Tibial nerve (tissue), 4 donors: ENCODE data around the gene TMEM183A. TPM values are rescaled to one million over a fixed set of nuclear protein-coding genes. Genes with fewer than 3 reads are reported as not detected.

Experiments
- DNase-seq, 2 donors: peaks; one replicate each; pipeline ENCODE4 v3.0.0-alpha.2; 2019; ENCODE audit warnings: low spot score in 2 of 2
- H3K27ac ChIP-seq, 4 donors: fragments of 200-600 bp; sonication (generic) in 3 of 4; one replicate each; pipeline ENCODE4 v1.5.1; 2017 to 2019; ENCODE audit warnings: mild to moderate bottlenecking in 1 of 4
- H3K27me3 ChIP-seq, 2 donors: fragments of 200-600 bp; sonication (generic) in 1 of 2; one replicate each; pipeline versions ENCODE4 v1.5.1 to v1.6.0; 2017 to 2019
- H3K36me3 ChIP-seq, 3 donors: fragments of 200-600 bp; sonication (generic); one replicate each; pipeline ENCODE4 v1.5.1; 2018 to 2019
- H3K4me1 ChIP-seq, 4 donors: fragments of 200-600 bp; sonication (generic) in 3 of 4; one replicate each; pipeline ENCODE4 v1.5.1; 2017 to 2019
- H3K4me3 ChIP-seq, 4 donors: fragments of 200-600 bp; sonication (generic) in 3 of 4; one replicate each; pipeline ENCODE4 v1.5.1; 2017 to 2019; ENCODE audit warnings: mild to moderate bottlenecking in 1 of 4, moderate library complexity in 1 of 4
- H3K9me3 ChIP-seq, 4 donors: fragments of 200-600 bp; sonication (generic) in 3 of 4; one replicate each; pipeline ENCODE4 v1.5.1; 2017 to 2019
- EP300 ChIP-seq, 2 donors: sonication (generic); formaldehyde crosslinking; IDR thresholded peaks; one replicate each; pipeline ENCODE4 v1.6.1; 2017; ENCODE audit warnings: antibody characterized with exemption in 2 of 2, mild to moderate bottlenecking in 1 of 2
- POLR2A ChIP-seq, 2 donors: fragments of 450-650 bp; IDR thresholded peaks; one replicate each; pipeline ENCODE4 v1.6.1; 2017; ENCODE audit warnings: antibody characterized with exemption in 2 of 2, mild to moderate bottlenecking in 2 of 2, moderate library complexity in 2 of 2
- WGBS, 2 donors: methylation state at CpG; one replicate each; pipeline ENCODE4 v1.1.5; 2018; 5-methylcytosine and 5-hydroxymethylcytosine counted together
- total RNA-seq, 4 donors: library from RNA; depleted of rRNA; stranded (reverse); fragments of >200 nt; gene quantifications; one replicate each; pipeline ENCODE4 v1.1.0, GENCODE V29; 2016
- TF ChIP-seq, protein P1 (sequence below), 5 experiments: fragments of 200-600 bp in 3 of 5; fragments of 450-650 bp in 2 of 5; sonication (generic) in 3 of 5; IDR thresholded peaks; one replicate each; pipeline ENCODE4 v1.5.1; 2016 to 2019; ENCODE audit warnings: antibody characterized with exemption in 5 of 5, mild to moderate bottlenecking in 3 of 5, moderate library complexity in 2 of 5

Gene TMEM183A
- total RNA-seq, 4 donors from 2014 or later = 64.3 to 80.6 (median 74.7) TPM

DNA sequence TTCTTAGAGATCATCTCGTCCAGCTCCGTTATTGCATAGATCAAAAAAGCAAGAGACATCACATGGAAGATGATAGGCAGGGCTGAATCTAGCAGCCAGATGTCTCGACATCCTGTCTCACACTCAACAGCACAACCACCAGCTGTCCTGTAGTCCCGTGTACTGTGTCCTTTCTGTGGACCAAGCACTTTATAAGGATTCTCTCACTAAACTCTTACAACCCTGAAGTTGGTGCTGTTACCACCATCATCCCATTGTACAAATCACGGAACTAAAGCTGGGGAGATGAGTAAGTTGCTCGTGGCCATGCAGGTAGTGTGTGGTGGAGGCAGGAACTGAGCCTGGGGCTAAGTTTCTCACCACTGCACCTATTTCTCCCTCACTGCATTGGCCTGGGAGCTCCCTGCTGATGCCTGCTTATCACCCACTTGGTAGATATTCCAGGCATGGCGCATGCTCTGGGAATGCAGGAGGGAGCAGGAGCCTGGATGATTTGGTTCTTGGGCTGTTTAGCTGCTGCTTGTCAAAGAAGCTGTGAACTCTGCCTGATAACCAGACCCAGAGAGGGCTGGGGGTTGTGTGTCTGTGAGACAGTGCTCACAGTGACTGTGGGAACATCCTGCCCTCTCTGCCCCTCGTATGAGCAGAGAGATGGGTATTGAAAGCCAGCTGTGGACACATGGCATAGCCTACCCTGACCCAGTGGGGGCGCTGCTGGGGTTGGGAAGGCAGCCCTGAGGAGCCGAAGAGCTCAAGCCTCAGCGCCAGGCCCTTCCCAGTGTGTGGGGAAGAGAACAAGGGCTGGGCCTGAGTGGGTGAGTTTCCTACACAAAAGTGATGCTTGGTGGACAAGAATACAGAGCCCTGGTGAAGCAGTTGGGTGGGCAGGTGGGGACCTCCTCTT is 32.7 kb downstream of the TMEM183A start:
- TF ChIP-seq POLR2A (IDR thresholded peaks at IDR 0.05) = no peak
- TF ChIP-seq EP300 (IDR thresholded peaks at IDR 0.05) = no peak
- TF ChIP-seq, protein P1, sequence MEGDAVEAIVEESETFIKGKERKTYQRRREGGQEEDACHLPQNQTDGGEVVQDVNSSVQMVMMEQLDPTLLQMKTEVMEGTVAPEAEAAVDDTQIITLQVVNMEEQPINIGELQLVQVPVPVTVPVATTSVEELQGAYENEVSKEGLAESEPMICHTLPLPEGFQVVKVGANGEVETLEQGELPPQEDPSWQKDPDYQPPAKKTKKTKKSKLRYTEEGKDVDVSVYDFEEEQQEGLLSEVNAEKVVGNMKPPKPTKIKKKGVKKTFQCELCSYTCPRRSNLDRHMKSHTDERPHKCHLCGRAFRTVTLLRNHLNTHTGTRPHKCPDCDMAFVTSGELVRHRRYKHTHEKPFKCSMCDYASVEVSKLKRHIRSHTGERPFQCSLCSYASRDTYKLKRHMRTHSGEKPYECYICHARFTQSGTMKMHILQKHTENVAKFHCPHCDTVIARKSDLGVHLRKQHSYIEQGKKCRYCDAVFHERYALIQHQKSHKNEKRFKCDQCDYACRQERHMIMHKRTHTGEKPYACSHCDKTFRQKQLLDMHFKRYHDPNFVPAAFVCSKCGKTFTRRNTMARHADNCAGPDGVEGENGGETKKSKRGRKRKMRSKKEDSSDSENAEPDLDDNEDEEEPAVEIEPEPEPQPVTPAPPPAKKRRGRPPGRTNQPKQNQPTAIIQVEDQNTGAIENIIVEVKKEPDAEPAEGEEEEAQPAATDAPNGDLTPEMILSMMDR (IDR thresholded peaks at IDR 0.05) = peak in 1 of 5 experiments; percentile 8
- no peaks in the 10 kb centered on the region for H3K9me3 ChIP-seq
- H3K4me3 ChIP-seq = no peak overlapping the region
- H3K27ac ChIP-seq = no peak overlapping the region
- no peaks in the 10 kb centered on the region for H3K36me3 ChIP-seq
- 54 to 55% methylated on average over 11 of the region's 11 CpGs for WGBS, 2 donors
- no peaks in the 10 kb centered on the region for H3K27me3 ChIP-seq
- DNase-seq = no peak
- H3K4me1 ChIP-seq = peaks cover 0 to 14% (median 0%) of the 10 kb centered on the region in 4 donors

DNA sequence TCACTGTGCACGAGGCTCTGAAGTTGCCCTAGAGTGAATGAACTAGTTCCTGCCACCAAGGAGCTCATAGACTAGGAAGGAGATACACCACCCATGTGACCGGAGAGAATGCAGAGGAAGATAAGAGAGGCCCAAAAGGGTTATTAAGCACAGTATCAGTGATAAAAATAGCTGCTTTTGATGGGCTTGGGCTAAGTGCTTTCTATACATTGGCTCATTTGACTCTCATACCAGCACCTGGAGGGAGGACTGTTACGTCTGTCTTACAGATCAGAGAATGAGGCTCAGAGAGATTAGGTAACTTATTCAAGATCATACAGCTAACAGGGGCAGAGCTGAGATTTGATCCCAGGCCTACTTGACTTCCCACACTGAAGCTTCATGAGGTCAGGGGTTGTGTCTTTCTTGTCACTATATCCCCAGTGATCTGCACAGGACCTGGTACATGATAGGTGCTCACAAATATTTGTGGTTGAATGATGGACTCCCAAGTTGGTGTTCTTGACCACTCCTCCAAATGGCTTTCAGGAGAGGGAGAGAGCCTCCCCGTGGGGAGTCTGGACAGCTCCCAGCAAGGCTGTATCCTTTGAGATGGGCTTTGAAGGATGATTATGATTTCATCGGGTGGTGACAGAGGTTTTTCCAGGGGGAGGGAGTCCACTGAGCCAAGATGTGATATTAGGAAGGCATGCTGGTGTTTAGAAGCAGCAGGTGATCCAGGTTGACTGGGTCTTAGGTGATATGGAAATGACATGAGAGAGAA is 33.5 kb downstream of the TMEM183A start:
- TF ChIP-seq, protein P1 (IDR thresholded peaks at IDR 0.05) = no peak
- TF ChIP-seq POLR2A (IDR thresholded peaks at IDR 0.05) = no peak
- no peak for TF ChIP-seq EP300 (IDR thresholded peaks at IDR 0.05)
- Histone ChIP-seq H3K27ac (no peak overlapping the region), H3K4me1 (peaks cover 0 to 14% (median 0%) of the 10 kb centered on the region in 4 donors), H3K27me3 (no peaks in the 10 kb centered on the region), H3K36me3 (no peaks in the 10 kb centered on the region), H3K4me3 (no peak overlapping the region), H3K9me3 (no peaks in the 10 kb centered on the region)
- DNase-seq = no peak
- WGBS, 2 donors = 51 to 64% methylated on average over 5 of the region's 5 CpGs

DNA sequence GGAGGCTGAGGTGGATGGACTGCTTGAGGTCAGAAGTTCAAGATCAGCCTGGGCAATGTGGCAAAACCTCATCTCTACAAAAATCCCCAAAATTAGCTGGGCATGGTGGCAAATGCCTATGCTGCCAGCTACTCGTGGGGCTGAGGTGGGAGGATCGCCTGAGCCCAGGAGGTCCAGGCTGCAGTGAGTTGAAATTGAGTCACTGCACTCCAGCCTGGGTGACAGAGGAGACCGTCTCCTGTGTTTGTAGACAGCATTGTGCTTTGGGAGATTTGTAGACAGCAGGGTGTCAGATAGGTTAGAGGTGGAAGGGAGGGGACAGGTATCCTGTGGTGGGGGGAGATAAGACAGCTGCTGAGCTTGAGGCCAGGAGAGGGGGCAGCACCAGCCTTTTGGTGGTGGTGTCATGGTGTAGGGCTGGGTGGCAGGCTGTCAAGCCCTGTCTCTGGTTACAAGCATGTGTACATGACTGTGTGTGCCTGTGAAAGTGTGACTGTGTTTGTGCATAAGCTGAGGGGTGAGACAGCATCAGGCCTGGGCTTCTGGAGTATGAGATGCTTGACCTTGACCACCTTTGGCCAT is 34.3 kb downstream of the TMEM183A start:
- H3K27me3 ChIP-seq = no peaks in the 10 kb centered on the region
- no peak overlapping the region for H3K27ac ChIP-seq
- peaks cover 0 to 14% (median 0%) of the 10 kb centered on the region in 4 donors for H3K4me1 ChIP-seq
- H3K4me3 ChIP-seq = no peak overlapping the region
- no peaks in the 10 kb centered on the region for H3K9me3 ChIP-seq
- WGBS, 2 donors = 84 to 87% methylated on average over 3 of the region's 3 CpGs
- TF ChIP-seq, protein P1 (IDR thresholded peaks at IDR 0.05) = no peak
- TF ChIP-seq POLR2A (IDR thresholded peaks at IDR 0.05) = no peak
- no peak for TF ChIP-seq EP300 (IDR thresholded peaks at IDR 0.05)
- no peak for DNase-seq
- no peaks in the 10 kb centered on the region for H3K36me3 ChIP-seq

DNA sequence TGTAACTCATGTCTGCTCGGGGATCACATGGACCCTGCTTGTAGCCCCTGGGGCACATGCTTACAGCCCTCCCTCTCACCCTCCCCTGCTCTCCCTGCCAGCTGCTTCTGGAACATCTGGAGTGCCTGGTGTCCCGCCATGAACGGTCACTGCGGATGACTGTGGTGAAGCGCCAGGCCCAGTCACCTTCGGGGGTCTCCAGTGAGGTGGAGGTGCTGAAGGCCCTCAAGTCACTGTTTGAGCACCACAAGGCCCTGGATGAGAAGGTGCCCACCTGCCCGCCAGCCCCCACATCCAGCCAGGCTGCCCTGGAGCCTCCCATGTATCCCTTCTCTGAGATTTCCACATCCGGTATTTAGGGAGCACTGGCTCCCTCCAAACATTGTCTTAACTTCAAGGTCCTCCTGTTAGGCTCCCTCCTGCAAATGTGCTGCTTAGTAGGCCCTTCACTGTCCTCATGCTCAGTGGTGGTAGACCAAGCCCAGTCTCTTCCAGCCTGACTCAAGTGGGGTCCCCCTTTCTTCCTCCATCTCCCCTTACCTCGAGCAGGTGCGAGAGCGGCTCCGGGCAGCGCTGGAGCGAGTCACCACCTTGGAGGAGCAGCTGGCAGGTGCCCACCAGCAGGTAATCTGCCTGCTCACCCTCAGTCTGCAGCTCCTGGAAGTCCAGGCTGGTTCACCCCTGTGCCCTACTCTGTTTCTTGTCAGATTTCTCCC is 36.8 kb downstream of the TMEM183A start:
- no peak overlapping the region for H3K27ac ChIP-seq
- H3K36me3 ChIP-seq = no peaks in the 10 kb centered on the region
- H3K4me1 ChIP-seq = peaks cover 0 to 8% (median 0%) of the 10 kb centered on the region in 4 donors
- WGBS, 2 donors = 95% methylated on average over 14 of the region's 14 CpGs
- TF ChIP-seq EP300 (IDR thresholded peaks at IDR 0.05) (no peak), POLR2A (IDR thresholded peaks at IDR 0.05) (no peak)
- TF ChIP-seq, protein P1 (IDR thresholded peaks at IDR 0.05) = no peak
- DNase-seq = no peak
- H3K9me3 ChIP-seq = no peaks in the 10 kb centered on the region
- H3K4me3 ChIP-seq = no peak overlapping the region
- H3K27me3 ChIP-seq = no peaks in the 10 kb centered on the region
